HG03442 (cell line): ENCODE results near the gene TMEM200A.

Experiments
- ATAC-seq: cut with Tn5 transposase; IDR thresholded peaks from one replicate; pipeline ENCODE4 v1.9.1; 2021; ENCODE audit warnings: mild to moderate bottlenecking, moderate library complexity; ENCODE audit not compliant: unreplicated experiment

TMEM200A gene

GRCh38 chr6:130482645-130483390 is 117.0 kb downstream of the TMEM200A start:
- ATAC-seq, result no peak

- no peak for ATAC-seq
Observed at GRCh38 chr6:130485870-130486269, 120.1 kb downstream of the TMEM200A start.

GRCh38 chr6:130486417-130486816 is 120.6 kb downstream of the TMEM200A start:
- ATAC-seq, result no peak

- ATAC-seq, result no peak
Observed at GRCh38 chr6:130489514-130489913, 123.7 kb downstream of the TMEM200A start.
